ENCODE data around the gene RSPRY1. TPM values are rescaled to one million over a fixed set of nuclear protein-coding genes. Genes with fewer than 3 reads are reported as not detected.

The RSPRY1 gene
- total RNA-seq, 1 donor from 2014 or later, result 75.5 TPM

DNA sequence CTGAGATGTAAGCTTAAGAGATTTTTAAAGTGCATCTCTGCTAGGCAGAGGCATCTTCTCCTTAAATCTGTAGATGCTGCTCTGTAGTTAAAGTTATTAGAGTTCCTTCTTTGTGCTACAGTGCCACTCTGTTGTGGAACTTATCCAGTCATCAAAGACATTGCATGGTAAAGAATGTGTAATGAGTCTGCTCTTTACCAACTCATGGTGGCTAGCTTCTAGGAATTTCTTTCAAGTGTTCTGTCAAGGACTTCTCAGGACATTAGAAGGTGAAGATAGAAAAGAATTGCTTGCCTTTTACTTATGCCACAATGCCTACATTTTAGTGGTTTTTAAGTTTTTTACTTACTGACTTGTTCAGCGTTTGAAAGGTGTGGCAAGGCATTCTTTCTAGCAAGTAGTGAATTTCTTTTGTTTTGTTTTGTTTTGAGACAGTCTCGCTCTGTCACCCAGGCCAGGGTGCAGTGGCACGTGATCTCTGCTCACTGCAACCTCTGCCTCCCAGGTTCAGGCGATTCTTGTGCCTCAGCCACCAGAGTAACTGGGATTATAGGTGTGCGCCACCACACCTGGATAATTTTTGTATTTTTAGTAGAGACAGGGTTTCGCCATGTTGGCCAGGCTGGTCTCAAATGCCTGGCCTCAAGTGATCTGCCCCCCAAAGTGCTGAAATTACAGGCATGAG lies 38.7 kb downstream of the RSPRY1 start:
- DNase-seq, result no peak

- DNase-seq, result no peak
Measured at GRCh38 chr16:57225978-57226377, 39.8 kb downstream of the RSPRY1 start.

DNA sequence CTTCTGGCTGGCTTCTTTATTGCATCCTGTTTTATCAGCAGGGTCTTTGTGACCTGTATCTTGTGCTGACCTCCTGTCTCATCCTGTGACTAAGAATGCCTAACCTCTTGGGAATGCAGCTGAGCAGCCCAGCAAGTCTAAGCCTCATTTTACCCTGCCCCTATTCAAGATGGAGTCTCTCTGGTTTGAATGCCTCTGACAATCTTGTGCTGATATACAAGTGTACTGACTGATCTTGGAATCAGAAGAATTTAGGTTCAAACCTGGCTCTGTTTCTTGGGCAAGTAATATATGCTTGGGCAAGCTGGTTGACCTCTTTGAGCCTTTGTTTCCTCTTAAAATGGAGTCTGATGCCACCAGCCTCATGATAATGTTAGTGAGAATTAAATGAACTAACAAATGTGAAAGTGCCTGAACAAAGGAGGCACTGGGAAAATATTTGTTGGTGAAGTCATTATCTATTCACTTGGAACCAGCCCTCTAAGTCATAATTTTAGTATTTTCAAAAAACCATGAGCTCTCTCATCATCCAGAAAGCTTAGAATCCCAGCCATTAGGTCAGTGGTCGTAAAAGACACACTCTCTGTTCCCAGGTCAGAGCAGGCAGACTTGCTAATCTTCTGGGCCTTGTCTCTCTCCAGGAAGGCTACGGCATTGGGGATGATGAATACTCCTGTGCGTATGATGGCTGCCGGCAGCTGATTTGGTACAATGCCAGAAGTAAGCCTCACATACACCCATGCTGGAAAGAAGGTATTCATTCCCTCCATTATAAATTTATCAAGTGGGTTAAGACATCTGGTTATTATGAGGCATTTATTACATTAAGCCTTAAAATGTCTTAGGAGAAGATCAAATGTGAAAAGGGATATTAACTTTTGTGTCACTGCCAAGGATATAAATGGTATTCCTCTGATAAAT lies 40.8 kb downstream of the RSPRY1 start:
- DNase-seq, result no peak

DNA sequence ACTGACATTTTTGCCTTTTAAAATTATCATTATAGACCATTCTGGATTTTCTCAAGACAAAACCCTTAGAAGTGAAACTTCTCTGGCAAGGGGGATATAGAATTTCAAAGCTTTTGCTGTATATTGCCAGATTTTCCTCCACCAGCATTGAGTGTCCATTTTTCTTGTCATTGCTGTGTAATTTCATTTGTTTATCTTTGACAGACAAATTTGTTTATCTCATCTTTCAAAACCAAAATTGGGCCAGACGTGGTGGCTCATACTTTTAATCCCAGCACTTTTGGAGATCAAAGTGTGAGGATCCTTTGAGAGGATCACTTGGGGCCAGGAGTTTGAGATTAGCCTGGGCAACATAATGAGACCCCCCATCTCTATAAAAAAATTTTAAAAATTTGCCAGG lies 43.0 kb downstream of the RSPRY1 start:
- DNase-seq, result no peak

GRCh38 chr16:57231821-57232350 lies 45.8 kb downstream of the RSPRY1 start:
- DNase-seq, result no peak

DNA sequence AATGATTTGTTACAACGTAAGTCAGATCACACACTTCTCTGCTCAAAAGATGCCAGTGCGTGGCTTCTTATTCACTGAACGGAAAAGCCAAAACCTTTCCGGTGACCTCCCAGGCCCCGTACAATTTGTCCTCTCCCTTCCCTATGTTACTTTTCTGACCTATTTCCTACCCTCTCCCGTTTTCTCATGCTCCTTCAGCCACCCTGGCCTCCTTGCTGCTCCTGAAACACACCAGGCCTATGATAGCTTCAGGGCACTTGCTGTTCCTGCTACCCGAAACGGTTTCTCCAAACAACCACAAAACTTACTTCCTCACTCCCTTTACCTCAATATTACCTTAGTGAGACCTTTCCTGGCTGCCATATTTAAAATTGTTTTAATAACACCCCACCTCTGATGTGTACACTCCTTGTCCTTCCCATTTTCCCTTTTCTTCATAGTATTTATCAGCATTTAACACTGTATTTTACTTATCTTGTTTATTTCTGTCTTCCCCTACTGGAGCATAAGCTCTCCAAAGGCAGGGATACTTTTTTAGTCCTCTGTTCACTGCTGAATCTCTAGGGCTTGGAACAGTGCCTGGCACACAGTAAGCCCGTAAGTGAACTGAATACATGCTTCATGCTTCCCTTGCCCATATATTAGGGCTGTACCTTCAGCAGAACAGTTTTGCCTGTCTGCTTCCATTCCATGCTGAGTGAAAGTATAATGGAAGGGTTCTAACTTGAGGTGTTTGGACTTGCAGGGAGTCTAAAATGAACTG lies 48.0 kb downstream of the RSPRY1 start:
- no peak for DNase-seq

DNA sequence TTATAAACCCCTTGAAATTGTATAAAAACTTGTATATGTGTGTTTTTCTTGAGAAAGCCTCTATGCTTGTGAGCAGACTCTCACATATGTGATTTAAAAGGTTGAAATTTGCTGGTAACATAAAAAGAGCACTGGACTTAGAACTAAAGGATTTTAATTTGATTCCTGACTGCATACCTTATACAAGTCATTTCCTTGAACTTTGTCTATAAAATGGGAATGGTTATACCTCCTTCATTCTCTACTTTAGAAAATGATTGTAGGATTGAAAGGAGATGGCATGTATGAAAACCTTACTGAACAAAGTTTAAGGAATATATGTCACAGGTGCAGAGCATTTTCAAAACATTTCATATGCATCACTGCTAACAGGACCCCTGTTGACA lies 48.6 kb downstream of the RSPRY1 start:
- DNase-seq, result no peak

DNA sequence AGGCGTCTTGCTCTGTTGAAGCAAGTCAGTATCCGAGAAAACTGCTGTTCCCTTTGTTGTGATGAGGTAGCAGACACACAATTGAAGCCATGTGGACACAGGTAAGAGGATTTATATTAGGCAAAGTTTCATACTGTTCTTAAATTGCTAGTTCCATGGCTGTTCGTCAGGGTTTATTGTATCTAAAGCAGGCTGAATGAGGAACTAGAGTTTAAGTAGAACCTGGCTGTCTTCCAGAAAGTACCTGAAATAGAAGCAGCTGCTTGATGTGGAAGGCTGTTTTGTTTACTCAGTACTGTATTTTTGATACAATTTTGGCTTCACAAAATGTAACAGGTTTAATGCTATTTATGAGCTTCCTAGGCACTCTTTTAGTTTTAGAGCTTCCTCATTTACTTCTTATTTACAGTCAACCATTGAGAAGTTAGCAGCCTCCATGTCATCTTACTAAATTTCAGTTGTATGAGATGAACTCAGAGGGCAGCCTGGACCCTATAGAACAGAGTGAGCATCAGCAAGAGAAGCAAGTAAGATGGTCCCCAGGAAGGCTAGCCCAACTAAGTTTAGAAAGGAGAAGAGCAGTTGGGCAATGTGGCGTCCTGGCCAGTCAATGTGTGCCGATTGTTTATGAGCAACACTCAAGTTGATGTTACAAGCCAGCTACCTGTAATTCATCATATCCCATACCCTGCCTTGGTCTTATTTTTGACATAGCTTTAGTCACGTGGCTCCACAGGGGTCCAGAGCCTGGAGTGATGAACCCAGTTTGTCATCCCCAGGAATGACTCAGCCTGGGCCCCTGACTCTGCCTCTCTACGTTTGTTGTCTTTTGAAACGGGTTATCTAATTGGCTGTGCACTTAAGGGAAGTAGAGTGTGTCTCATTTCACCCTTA lies 49.2 kb downstream of the RSPRY1 start:
- DNase-seq, result no peak

GRCh38 chr16:57236022-57236350 lies 49.9 kb downstream of the RSPRY1 start:
- no peak for DNase-seq

DNA sequence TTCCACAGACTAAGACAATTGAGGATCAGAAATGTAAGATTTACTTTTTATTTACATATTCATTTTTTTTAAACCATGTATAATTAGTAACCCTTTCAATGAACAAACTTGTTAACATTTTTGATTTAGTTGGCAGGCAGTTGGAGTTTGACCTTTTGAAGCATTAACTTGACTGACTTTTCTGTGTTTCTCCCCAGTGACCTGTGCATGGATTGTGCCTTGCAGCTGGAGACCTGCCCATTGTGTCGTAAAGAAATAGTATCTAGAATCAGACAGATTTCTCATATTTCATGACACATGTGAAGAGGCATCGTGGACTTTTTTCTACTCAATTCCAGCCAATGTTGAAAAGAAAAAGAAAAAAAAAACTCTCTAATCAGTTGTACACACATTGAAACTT lies 52.6 kb downstream of the RSPRY1 start:
- DNase-seq, result no peak

DNA sequence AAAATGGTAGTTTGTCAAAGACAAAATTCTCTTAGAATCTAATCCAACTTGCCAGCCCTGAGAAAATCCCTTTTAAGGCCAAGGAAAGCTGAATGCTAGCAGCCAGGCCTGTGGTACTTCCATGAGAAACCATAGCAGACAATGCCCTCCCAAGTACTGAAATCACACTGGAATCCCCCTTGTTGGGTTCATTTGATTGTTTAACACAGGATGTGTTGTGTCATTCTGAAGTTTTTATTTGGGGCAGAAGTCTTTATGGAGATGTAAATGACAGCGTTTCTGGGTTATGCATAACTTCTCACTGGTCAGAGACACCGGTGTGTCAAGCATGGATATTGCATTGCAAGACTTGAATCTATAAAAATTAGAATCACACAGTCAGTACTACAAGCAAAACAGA lies 53.0 kb downstream of the RSPRY1 start:
- DNase-seq, result no peak

GRCh38 chr16:57240851-57241250 lies 54.7 kb downstream of the RSPRY1 start:
- no peak for DNase-seq

DNA sequence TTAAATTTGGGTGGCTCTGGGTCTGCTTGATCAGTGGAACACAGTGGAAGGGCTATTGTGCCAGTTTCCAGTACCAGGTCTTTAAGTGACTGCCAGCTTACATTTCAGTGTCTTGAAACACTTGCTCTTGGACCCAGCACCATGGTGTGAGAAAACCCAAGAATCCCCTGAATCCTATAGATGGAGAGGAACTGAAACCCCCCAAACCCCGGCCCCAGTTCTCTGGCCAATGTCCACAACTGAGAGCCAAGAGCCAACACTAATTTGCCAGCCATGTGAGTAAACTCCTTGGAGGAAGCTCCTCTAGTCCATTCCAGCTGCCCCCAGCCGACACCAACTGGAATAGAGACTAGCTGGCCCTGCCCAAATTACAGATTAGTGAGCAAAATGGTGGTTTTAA lies 56.5 kb downstream of the RSPRY1 start:
- no peak for DNase-seq

DNA sequence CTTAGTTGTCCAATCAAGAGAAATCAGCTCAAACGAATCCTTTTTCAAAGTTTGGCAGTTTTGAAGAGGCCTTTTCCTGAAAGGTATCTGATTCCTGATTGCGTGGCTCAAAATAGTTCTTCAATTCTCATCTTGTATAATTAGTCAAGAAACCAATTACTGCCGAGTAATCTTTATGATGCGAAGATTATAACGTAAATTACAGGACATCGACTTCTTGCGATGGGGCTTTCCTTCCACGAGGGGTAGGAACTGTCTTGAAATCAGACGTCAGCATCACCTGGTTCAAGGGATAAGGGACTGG lies 58.3 kb downstream of the RSPRY1 start:
- no peak for DNase-seq

- peak; percentile 97 for DNase-seq
Measured at GRCh38 chr16:57244767-57245471, 58.8 kb downstream of the RSPRY1 start, which contains the start of gene ARL2BP. Gene ARL2BP (plus strand): TSS chr16:57245259. CDS start chr16:57245368, 109 bp downstream.

GRCh38 chr16:57245472-57246113 lies 59.5 kb downstream of the RSPRY1 start:
- DNase-seq, result no peak

- no peak for DNase-seq
Measured at GRCh38 chr16:57251352-57251751, 65.2 kb downstream of the RSPRY1 start.

DNA sequence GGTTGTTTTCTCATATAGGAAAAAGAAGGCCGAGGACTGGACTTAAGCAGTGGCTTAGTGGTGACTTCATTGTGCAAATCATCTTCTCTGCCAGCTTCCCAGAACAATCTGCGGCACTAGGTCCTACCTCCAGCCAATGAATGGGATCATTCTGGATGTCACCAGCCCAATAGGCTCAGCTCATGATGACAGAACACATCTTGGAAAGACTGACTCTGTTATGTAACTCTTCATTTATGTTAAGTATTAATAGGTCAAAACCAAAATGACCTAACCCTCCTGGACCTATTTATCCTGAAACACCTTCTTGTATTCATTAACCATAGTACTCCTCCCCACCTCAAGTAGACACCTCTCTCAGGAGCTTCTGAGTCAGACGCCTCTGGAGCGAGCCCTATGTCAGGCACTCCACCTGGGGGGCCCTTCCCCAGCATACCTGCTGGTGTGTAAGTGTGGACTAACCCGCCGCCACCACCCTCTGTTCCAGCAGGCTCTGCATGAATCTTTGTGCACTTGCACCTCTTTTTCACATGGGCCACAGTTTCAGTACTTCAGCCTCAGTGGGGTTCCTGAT lies 66.1 kb downstream of the RSPRY1 start:
- no peak for DNase-seq

DNA sequence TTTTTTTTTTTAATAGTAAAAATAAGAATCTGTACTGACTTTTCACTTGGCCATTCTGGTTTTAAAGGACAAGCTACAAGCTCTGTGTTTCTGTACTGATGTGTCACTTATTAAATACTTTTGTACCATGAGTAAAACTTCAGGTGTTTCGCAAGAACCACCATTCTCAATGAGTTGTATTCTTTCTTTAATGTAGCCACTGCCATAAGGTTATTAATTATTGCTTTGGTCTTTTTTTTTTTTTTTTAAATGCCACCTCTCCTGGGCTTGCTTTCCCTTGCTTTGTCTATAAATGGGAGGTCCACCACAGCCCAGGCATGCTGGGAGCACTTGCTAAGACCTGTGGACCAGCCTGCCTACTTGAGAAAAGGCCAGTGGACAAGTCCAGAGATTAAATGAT lies 67.3 kb downstream of the RSPRY1 start:
- DNase-seq, result no peak

GRCh38 chr16:57255686-57256415 lies 69.7 kb downstream of the RSPRY1 start:
- no peak for DNase-seq
